Esophagus squamous epithelium (tissue), 4 donors: ENCODE results near the gene GALNT6.

Experiments
- CTCF ChIP-seq, 6 experiments: fragments of 450-650 bp in 4 of 6; fragments of 200-600 bp in 2 of 6; sonication (generic) in 2 of 6; IDR thresholded peaks; one replicate each; pipeline ENCODE4 v1.5.1; 2016 to 2019; ENCODE audit warnings: antibody characterized with exemption in 6 of 6, mild to moderate bottlenecking in 4 of 6, moderate library complexity in 4 of 6
- POLR2A ChIP-seq, 4 donors: fragments of 450-650 bp; IDR thresholded peaks; one replicate each; pipeline ENCODE4 v1.6.1; 2017; ENCODE audit warnings: antibody characterized with exemption in 4 of 4, mild to moderate bottlenecking in 4 of 4, moderate library complexity in 3 of 4

GRCh38 chr12:51413149-51413548, 21.9 kb upstream of the GALNT6 start:
- TF ChIP-seq CTCF (IDR thresholded peaks at IDR 0.05) (no peak), POLR2A (IDR thresholded peaks at IDR 0.05) (no peak)
